ENCODE data around the gene ADAMTS6. TPM values are rescaled to one million over a fixed set of nuclear protein-coding genes. Genes with fewer than 3 reads are reported as not detected.

The ADAMTS6 gene
- total RNA-seq, 1 donor, result 150 TPM

- no peaks in the 10 kb centered on the region for H3K4me1 ChIP-seq (ENCODE audit: insufficient read depth, low read length)
- no peaks in the 10 kb centered on the region for H3K27me3 ChIP-seq (ENCODE audit: insufficient read depth, low read length)
- H3K36me3 ChIP-seq (ENCODE audit: insufficient read depth, low read length), result peaks cover 28% of the 10 kb centered on the region
- H4K20me1 ChIP-seq (ENCODE audit: insufficient read depth, low read length), result no peaks in the 10 kb centered on the region
- H3K79me2 ChIP-seq (ENCODE audit: insufficient read depth, low read length), result peaks cover 28% of the 10 kb centered on the region
- H3K4me3 ChIP-seq (ENCODE audit: insufficient read depth, low read length), result no peak overlapping the region
- H2AFZ ChIP-seq (ENCODE audit: low read length), result no peak overlapping the region
- H3K4me2 ChIP-seq (ENCODE audit: insufficient read depth, low read length), result no peak overlapping the region
- no peak for TF ChIP-seq CTCF (IDR thresholded peaks at IDR 0.05; ENCODE audit: extremely low read depth, low read depth, low read length)
- H3K9me3 ChIP-seq (ENCODE audit: low read depth, low read length), result no peaks in the 10 kb centered on the region
- no peak for DNase-seq (ENCODE audit: insufficient read length, low spot score, missing footprints)
- H3K27ac ChIP-seq (ENCODE audit: low read depth, low read length), result no peak overlapping the region
These were observed 47.6 kb downstream of the ADAMTS6 start for GRCh38 chr5:65434122-65434521.

- DNase-seq (ENCODE audit: insufficient read length, low spot score, missing footprints), result no peak
- TF ChIP-seq CTCF (IDR thresholded peaks at IDR 0.05; ENCODE audit: extremely low read depth, low read depth, low read length), result no peak
- Histone ChIP-seq H3K9me3 (ENCODE audit: low read depth, low read length) (no peaks in the 10 kb centered on the region), H2AFZ (ENCODE audit: low read length) (no peak overlapping the region), H3K27ac (ENCODE audit: low read depth, low read length) (no peak overlapping the region), H3K27me3 (ENCODE audit: insufficient read depth, low read length) (no peaks in the 10 kb centered on the region), H3K36me3 (ENCODE audit: insufficient read depth, low read length) (peaks cover 27% of the 10 kb centered on the region), H3K79me2 (ENCODE audit: insufficient read depth, low read length) (peaks cover 36% of the 10 kb centered on the region), H3K4me2 (ENCODE audit: insufficient read depth, low read length) (no peak overlapping the region), H3K4me3 (ENCODE audit: insufficient read depth, low read length) (no peak overlapping the region), H3K4me1 (ENCODE audit: insufficient read depth, low read length) (no peaks in the 10 kb centered on the region), H4K20me1 (ENCODE audit: insufficient read depth, low read length) (no peaks in the 10 kb centered on the region)
These were observed 55.1 kb downstream of the ADAMTS6 start for GRCh38 chr5:65426656-65427055.

- Histone ChIP-seq H3K27me3 (ENCODE audit: insufficient read depth, low read length) (no peaks in the 10 kb centered on the region), H2AFZ (ENCODE audit: low read length) (no peak overlapping the region), H3K4me2 (ENCODE audit: insufficient read depth, low read length) (no peak overlapping the region), H3K27ac (ENCODE audit: low read depth, low read length) (no peak overlapping the region), H3K4me1 (ENCODE audit: insufficient read depth, low read length) (no peaks in the 10 kb centered on the region), H3K9me3 (ENCODE audit: low read depth, low read length) (peaks cover 4% of the 10 kb centered on the region), H3K4me3 (ENCODE audit: insufficient read depth, low read length) (no peak overlapping the region), H3K79me2 (ENCODE audit: insufficient read depth, low read length) (peaks cover 50% of the 10 kb centered on the region), H3K36me3 (ENCODE audit: insufficient read depth, low read length) (peaks cover 55% of the 10 kb centered on the region), H4K20me1 (ENCODE audit: insufficient read depth, low read length) (no peaks in the 10 kb centered on the region)
- no peak for DNase-seq (ENCODE audit: insufficient read length, low spot score, missing footprints)
- no peak for TF ChIP-seq CTCF (IDR thresholded peaks at IDR 0.05; ENCODE audit: extremely low read depth, low read depth, low read length)
These were observed 58.1 kb downstream of the ADAMTS6 start for GRCh38 chr5:65423623-65424022.

GRCh38 chr5:65418661-65419060 lies 63.1 kb downstream of the ADAMTS6 start:
- peaks cover 4% of the 10 kb centered on the region for H3K9me3 ChIP-seq (ENCODE audit: low read depth, low read length)
- peaks cover 60% of the 10 kb centered on the region for H3K36me3 ChIP-seq (ENCODE audit: insufficient read depth, low read length)
- H2AFZ ChIP-seq (ENCODE audit: low read length), result no peak overlapping the region
- H4K20me1 ChIP-seq (ENCODE audit: insufficient read depth, low read length), result no peaks in the 10 kb centered on the region
- H3K4me3 ChIP-seq (ENCODE audit: insufficient read depth, low read length), result no peak overlapping the region
- H3K4me2 ChIP-seq (ENCODE audit: insufficient read depth, low read length), result no peak overlapping the region
- H3K27ac ChIP-seq (ENCODE audit: low read depth, low read length), result no peak overlapping the region
- TF ChIP-seq CTCF (IDR thresholded peaks at IDR 0.05; ENCODE audit: extremely low read depth, low read depth, low read length), result no peak
- no peaks in the 10 kb centered on the region for H3K27me3 ChIP-seq (ENCODE audit: insufficient read depth, low read length)
- no peak for DNase-seq (ENCODE audit: insufficient read length, low spot score, missing footprints)
- H3K79me2 ChIP-seq (ENCODE audit: insufficient read depth, low read length), result peaks cover 80% of the 10 kb centered on the region
- no peaks in the 10 kb centered on the region for H3K4me1 ChIP-seq (ENCODE audit: insufficient read depth, low read length)
